ENCODE measurements around the gene HHIPL1. TPM values are rescaled to one million over a fixed set of nuclear protein-coding genes. Genes with fewer than 3 reads are reported as not detected.

HHIPL1 gene
- total RNA-seq, 1 experiment from 2014 or later = 2.1 TPM

DNA sequence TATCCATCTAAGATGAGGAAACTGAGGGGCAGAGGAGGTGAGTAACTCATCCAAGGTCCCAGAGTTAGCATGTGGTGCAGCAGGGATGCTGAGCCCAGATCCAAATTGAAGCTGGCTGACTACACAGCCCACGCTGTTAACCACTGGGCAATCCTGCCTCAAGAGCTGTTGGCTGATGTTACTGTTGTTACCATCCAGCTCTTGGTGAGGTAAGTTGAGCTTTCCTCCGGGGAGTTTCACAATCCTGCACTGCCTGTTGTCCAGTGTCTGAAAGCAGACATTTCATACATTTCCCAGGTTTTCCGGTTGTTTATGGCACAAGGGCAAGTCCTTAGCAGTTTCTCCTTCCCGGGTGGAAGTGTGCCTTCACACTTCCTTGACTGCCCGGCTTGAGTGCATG is 53.7 kb downstream of the HHIPL1 start:
- BruUV-seq (replicated peaks) = no TSS peak
- in situ Hi-C loops (cut with HindIII; ENCODE audit: low pct_unique_long_range_greater_than_20kb, low sequenced_read_pairs) (no loop called here), intact Hi-C loops (cut with micrococcal nuclease; ENCODE audit: unreplicated experiment) (no loop called here)
- Histone ChIP-seq H3K36me3 (ENCODE audit: control insufficient read depth, insufficient read depth, low read length) (no peaks in the 10 kb centered on the region), H3K27ac (ENCODE audit: low read length) (no peak overlapping the region), H3K4me3 (ENCODE audit: low read depth in 2 of 2, low read length in 2 of 2) (no peak overlapping the region), H3K4me1 (ENCODE audit: control insufficient read depth, insufficient read depth, low read length) (no peaks in the 10 kb centered on the region), H3K9me3 (ENCODE audit: control insufficient read depth, insufficient read depth, low read depth, low read length) (no peaks in the 10 kb centered on the region), H3K27me3 (ENCODE audit: control insufficient read depth, insufficient read depth, low read length) (no peaks in the 10 kb centered on the region)
- DNase-seq (ENCODE audit: low read depth, low spot score) (no peak), ATAC-seq (no peak)
- ChIA-PET POLR2A (no interaction called here), CTCF (no interaction called here)
- TF ChIP-seq, protein P1, sequence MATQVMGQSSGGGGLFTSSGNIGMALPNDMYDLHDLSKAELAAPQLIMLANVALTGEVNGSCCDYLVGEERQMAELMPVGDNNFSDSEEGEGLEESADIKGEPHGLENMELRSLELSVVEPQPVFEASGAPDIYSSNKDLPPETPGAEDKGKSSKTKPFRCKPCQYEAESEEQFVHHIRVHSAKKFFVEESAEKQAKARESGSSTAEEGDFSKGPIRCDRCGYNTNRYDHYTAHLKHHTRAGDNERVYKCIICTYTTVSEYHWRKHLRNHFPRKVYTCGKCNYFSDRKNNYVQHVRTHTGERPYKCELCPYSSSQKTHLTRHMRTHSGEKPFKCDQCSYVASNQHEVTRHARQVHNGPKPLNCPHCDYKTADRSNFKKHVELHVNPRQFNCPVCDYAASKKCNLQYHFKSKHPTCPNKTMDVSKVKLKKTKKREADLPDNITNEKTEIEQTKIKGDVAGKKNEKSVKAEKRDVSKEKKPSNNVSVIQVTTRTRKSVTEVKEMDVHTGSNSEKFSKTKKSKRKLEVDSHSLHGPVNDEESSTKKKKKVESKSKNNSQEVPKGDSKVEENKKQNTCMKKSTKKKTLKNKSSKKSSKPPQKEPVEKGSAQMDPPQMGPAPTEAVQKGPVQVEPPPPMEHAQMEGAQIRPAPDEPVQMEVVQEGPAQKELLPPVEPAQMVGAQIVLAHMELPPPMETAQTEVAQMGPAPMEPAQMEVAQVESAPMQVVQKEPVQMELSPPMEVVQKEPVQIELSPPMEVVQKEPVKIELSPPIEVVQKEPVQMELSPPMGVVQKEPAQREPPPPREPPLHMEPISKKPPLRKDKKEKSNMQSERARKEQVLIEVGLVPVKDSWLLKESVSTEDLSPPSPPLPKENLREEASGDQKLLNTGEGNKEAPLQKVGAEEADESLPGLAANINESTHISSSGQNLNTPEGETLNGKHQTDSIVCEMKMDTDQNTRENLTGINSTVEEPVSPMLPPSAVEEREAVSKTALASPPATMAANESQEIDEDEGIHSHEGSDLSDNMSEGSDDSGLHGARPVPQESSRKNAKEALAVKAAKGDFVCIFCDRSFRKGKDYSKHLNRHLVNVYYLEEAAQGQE (IDR thresholded peaks at IDR 0.05; ENCODE audit: insufficient read depth in 1 of 2, low read depth in 2 of 2, low read length in 1 of 2) = no peak
- TF ChIP-seq SIN3A (IDR thresholded peaks at IDR 0.05; ENCODE audit: borderline replicate concordance, insufficient read depth, low read depth, low read length) (no peak), TCF7L2 (IDR thresholded peaks at IDR 0.05; ENCODE audit: low read depth, low read length) (no peak), POLR2AphosphoS5 (IDR thresholded peaks at IDR 0.05; ENCODE audit: low read depth, low read length) (no peak)
- TF ChIP-seq, protein P2, sequence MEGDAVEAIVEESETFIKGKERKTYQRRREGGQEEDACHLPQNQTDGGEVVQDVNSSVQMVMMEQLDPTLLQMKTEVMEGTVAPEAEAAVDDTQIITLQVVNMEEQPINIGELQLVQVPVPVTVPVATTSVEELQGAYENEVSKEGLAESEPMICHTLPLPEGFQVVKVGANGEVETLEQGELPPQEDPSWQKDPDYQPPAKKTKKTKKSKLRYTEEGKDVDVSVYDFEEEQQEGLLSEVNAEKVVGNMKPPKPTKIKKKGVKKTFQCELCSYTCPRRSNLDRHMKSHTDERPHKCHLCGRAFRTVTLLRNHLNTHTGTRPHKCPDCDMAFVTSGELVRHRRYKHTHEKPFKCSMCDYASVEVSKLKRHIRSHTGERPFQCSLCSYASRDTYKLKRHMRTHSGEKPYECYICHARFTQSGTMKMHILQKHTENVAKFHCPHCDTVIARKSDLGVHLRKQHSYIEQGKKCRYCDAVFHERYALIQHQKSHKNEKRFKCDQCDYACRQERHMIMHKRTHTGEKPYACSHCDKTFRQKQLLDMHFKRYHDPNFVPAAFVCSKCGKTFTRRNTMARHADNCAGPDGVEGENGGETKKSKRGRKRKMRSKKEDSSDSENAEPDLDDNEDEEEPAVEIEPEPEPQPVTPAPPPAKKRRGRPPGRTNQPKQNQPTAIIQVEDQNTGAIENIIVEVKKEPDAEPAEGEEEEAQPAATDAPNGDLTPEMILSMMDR (IDR thresholded peaks at IDR 0.05) = no peak

DNA sequence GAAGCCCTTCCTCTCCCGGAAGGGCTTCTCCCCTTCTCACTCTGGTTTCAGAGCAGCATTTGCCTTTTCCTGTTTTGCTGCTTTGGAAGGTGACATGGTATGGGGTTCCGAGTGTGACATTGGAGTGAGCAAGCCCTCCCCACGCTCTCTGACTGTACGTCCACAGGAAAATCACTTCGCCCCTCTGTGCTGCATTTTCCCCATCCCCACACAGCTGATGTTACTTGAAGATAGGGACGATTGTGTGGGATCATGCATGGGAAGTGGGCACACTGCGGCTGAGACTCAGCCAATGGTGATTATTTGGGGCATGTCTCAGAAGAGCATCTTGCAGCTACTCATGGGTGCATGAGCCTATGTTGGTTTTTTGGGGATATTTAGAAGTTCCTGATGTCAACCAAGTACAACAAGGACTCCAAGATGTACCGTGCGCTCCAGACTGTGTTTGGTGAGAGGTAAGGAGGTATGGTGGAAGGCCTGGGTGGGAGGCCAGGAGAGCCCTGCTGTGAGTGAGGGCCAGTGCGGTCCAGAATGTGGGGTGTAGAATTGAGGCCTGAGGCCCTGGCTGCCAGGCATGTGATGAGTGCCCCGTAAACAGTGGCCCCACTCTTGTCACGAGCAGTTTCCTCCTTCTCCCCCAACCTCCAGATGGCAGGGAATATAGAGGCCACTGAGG is 54.3 kb downstream of the HHIPL1 start:
- intact Hi-C loops (cut with micrococcal nuclease; ENCODE audit: unreplicated experiment) = no loop called here
- H3K4me1 ChIP-seq (ENCODE audit: control insufficient read depth, insufficient read depth, low read length) = no peaks in the 10 kb centered on the region
- BruUV-seq (replicated peaks) = no TSS peak

More for the DNA sequence above, 54.3 kb downstream of the HHIPL1 start:
- POLR2A ChIA-PET = no interaction called here
- Histone ChIP-seq H3K27me3 (ENCODE audit: control insufficient read depth, insufficient read depth, low read length) (no peaks in the 10 kb centered on the region), H3K4me3 (ENCODE audit: low read depth in 2 of 2, low read length in 2 of 2) (no peak overlapping the region), H3K27ac (ENCODE audit: low read length) (no peak overlapping the region), H3K9me3 (ENCODE audit: control insufficient read depth, insufficient read depth, low read depth, low read length) (no peaks in the 10 kb centered on the region), H3K36me3 (ENCODE audit: control insufficient read depth, insufficient read depth, low read length) (no peaks in the 10 kb centered on the region)
- ATAC-seq (no peak), DNase-seq (ENCODE audit: low read depth, low spot score) (no peak)
- in situ Hi-C loops (cut with HindIII; ENCODE audit: low pct_unique_long_range_greater_than_20kb, low sequenced_read_pairs) = no loop called here
- TF ChIP-seq SIN3A (IDR thresholded peaks at IDR 0.05; ENCODE audit: borderline replicate concordance, insufficient read depth, low read depth, low read length) (no peak), POLR2AphosphoS5 (IDR thresholded peaks at IDR 0.05; ENCODE audit: low read depth, low read length) (no peak), TCF7L2 (IDR thresholded peaks at IDR 0.05; ENCODE audit: low read depth, low read length) (no peak)
- TF ChIP-seq, protein P2 (IDR thresholded peaks at IDR 0.05) = no peak
- TF ChIP-seq, protein P1 (IDR thresholded peaks at IDR 0.05; ENCODE audit: insufficient read depth in 1 of 2, low read depth in 2 of 2, low read length in 1 of 2) = no peak
- CTCF ChIA-PET = no interaction called here
